ENCODE measurements around the gene EPG5. TPM values are rescaled to one million over a fixed set of nuclear protein-coding genes. Genes with fewer than 3 reads are reported as not detected.
"Not testable (repeated sequence)": the region's sequence is repeated elsewhere in the genome, so short reads cannot be mapped to it uniquely, and the experiment has no call there.

The EPG5 gene
- total RNA-seq, 1 donor from 2014 or later: 40.3 TPM

- intact Hi-C loops (cut with DNase I): no loop called here
- peak; percentile 79 for ATAC-seq
- DNase-seq (ENCODE audit: low spot score): no peak
Measured at GRCh38 chr18:45851161-45851925, 115.8 kb downstream of the EPG5 start.

- intact Hi-C loops (cut with DNase I): no loop called here
- no peak for DNase-seq (ENCODE audit: low spot score)
- no peak for ATAC-seq
Measured at GRCh38 chr18:45850021-45850420, 117.1 kb downstream of the EPG5 start.

DNA sequence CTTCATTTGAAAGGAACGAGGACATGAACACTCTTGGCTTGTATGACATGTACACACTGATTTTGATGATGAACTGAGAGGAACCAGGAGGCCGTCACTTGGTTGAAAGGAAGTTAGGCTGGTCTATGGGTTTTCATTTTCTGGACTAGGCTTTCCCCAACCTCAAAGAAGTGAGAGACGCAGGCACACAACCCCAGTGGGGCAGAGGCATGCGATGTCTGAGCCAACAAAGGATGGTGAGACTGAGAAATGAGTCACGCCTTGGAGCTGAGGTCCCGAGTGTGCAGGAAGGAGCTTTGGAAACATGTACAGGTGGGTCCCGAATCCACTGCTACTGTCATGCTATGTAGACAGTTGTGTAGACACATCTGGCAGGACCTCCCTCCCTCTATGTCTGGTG, 117.6 kb downstream of the EPG5 start:
- intact Hi-C loops (cut with DNase I): loop anchor here (10.0 kb wide), 1 partner anchor 185 kb away; no protein-coding TSS in a partner anchor

GRCh38 chr18:45848643-45849042, 118.5 kb downstream of the EPG5 start:
- ATAC-seq; DNase-seq (ENCODE audit: low spot score): not testable (repeated sequence)

More for the DNA sequence above, 117.6 kb downstream of the EPG5 start:
- ATAC-seq: no peak
- DNase-seq (ENCODE audit: low spot score): no peak

DNA sequence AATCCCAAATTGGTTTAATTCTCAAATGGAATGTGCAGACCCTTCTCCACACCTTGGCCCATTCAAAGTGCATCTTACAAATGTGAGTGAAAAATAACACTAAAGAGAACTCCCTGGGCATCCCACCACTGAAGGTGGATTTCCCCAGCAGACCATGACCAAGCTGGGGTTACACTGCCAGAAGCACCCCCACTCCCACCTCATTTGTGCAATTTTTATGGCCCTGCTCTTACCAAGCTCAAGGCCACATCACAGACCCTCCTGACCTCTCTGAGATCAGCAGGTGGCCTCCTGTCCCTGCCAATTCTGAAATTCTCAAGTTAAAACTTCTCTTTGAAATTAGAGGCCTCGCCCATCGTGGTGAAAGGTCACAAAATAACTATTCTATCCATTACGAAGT, 120.0 kb downstream of the EPG5 start:
- intact Hi-C loops (cut with DNase I): loop anchor here (10.0 kb wide), 1 partner anchor 182 kb away; no protein-coding TSS in a partner anchor
- no peak for DNase-seq (ENCODE audit: low spot score)
- no peak for ATAC-seq

More at GRCh38 chr18:45848643-45849042, 118.5 kb downstream of the EPG5 start:
- intact Hi-C loops (cut with DNase I): loop anchor here (10.0 kb wide), 1 partner anchor 184 kb away; no protein-coding TSS in a partner anchor

DNA sequence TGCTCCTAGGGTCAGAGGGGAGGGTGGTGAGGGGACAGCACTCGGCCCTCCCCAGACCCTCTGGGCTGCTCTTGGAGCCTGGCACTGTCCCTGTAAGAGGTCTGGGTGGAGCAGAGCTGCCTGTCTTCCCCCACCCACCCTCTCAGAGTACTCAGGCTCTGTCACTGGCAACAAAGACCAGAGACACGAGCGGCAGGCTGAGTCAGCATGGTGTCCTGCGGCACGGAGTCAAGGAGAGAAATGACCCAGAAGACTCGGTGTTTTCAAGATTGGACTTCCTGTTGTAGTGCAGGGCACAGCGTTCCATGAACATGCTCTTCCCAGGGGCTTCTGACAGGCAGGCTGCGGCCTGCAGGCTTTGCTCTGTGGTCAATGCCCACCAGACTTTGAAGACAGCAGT, 121.7 kb downstream of the EPG5 start:
- no peak for DNase-seq (ENCODE audit: low spot score)
- intact Hi-C loops (cut with DNase I): loop anchor here (10.0 kb wide), 1 partner anchor 181 kb away; no protein-coding TSS in a partner anchor
- ATAC-seq: no peak

GRCh38 chr18:45844938-45845337, 122.2 kb downstream of the EPG5 start:
- no peak for ATAC-seq
- no peak for DNase-seq (ENCODE audit: low spot score)
- intact Hi-C loops (cut with DNase I): loop anchor here (10.0 kb wide), 1 partner anchor 180 kb away; no protein-coding TSS in a partner anchor

GRCh38 chr18:45843019-45843418, 124.1 kb downstream of the EPG5 start:
- DNase-seq (ENCODE audit: low spot score) (no peak), ATAC-seq (no peak)
- intact Hi-C loops (cut with DNase I): loop anchor here (10.0 kb wide), 1 partner anchor 178 kb away; no protein-coding TSS in a partner anchor

DNA sequence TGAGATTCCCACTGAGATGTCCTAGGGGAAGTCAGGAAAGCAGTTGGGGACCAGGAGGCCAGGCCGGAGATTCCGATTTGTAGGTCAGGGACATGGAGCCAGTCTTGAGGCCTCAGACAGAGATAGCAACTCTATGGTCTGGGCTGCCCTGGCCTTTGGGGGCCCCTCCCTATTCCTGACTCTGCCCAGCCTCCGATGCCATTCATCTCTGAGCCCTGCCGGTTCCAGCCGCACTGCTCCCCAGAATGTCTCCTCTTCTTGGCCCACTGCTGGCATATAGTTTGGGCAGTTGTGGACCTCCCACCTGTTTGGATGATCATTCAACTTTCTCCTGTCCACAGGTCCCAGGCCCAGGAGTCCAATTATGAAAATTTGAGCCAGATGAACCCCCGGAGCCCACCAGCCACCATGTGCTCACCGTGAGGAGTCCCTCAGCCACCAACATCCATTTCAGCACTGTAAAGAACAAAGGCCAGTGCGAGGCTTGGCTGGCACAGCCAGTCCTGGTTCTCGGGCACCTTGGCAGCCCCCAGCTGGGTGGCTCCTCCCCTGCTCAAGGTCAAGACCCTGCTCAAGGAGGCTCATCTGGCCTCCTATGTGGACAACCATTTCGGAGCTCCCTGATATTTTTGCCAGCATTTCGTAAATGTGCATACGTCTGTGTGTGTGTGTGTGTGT, 125.2 kb downstream of the EPG5 start:
- intact Hi-C loops (cut with DNase I): loop anchor here (10.0 kb wide), 1 partner anchor 177 kb away; no protein-coding TSS in a partner anchor
- DNase-seq (ENCODE audit: low spot score) (no peak), ATAC-seq (no peak)

DNA sequence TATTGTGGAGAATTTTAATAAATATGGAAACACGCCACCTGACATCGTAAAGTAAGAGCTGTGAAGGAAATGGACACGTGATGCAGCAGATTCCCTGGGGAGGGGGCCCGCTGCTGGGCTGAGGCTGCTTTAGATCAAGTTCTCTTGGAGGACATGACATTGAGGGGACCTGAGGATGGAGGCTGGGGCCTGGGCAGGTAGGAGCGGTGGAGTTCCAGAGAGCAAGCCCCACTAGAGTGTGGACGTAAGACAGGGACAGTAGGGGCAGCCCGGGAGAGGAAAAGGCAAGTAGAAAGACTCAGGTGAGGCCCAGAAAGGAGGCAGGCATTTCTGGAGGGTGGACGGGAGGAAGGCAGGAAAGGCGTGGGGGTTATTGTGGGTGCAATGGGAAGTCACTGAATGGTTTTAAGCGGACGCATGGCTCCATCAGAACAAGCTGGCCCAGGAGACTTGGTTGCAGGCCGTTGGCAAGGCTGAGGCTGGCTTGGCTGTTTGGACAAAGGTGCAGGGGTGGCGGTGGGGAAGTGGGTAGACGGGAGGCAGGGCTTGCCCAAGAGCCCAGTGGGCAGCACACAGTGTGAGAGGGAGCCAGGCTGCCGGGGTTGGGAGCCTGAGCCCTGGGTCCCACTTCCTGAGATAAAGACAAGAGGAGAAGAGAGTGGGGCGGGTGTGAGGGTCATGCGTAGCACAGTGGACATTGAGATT, 125.9 kb downstream of the EPG5 start:
- ATAC-seq (no peak), DNase-seq (ENCODE audit: low spot score) (no peak)
- intact Hi-C loops (cut with DNase I): loop anchor here (10.0 kb wide), 1 partner anchor 176 kb away; no protein-coding TSS in a partner anchor

- intact Hi-C loops (cut with DNase I): loop anchor here (10.0 kb wide), 1 partner anchor 175 kb away; no protein-coding TSS in a partner anchor
- peak; percentile 46 for ATAC-seq
- no peak for DNase-seq (ENCODE audit: low spot score)
Measured at GRCh38 chr18:45839414-45840395, 127.4 kb downstream of the EPG5 start.

GRCh38 chr18:45838302-45839070, 128.6 kb downstream of the EPG5 start:
- ATAC-seq (peak; percentile 44), DNase-seq (ENCODE audit: low spot score) (no peak)
- intact Hi-C loops (cut with DNase I): no loop called here

- no peak for DNase-seq (ENCODE audit: low spot score)
- intact Hi-C loops (cut with DNase I): no loop called here
- ATAC-seq: peak; percentile 44
Measured at GRCh38 chr18:45837283-45838070, 129.7 kb downstream of the EPG5 start.

DNA sequence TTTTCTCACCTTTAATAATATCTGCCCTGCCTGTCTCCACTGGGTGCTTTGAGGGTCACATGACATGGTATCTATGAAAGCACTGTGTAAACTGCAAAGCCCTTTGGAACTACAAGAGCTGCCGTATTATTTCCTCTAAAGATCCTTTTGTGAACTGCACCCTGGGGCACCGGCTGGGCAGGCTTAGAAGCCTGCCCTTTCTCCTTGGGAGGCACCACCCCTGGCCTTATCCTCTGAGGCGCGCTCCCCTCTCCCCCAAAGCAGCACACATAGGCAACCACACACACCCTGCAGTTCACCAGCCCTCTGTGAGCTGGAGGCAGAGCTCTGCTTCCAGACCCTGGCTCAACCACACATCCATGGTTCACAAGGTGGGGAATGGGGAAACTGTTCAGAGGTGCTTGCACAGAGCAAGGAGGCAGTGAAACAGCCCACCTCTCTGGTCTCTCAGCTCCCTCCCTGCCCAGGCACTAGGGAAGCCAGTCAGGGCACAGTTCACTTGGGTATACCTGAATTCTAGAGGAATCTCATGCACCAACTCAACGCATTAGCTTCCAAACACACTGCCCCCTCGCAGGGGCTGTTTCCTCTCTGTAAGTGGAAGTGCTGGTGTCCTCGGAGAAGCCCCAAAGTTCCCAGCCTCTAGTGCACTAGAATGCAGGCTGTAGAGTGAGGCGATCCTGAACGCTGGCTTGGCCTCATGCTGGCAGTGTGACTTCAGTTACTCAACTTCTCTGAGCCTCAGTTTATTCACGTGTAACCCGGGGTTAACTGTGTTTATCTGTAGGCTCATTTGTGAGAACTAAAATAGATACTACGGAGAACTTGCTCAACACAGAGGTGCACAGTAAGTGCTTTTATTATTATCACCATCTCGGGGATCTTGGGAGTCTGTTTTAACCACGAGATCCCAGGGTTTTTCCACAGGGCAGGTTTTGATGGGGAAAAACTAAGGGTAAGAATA, 130.6 kb downstream of the EPG5 start:
- DNase-seq (ENCODE audit: low spot score): no peak
- intact Hi-C loops (cut with DNase I): no loop called here
- ATAC-seq: no peak

DNA sequence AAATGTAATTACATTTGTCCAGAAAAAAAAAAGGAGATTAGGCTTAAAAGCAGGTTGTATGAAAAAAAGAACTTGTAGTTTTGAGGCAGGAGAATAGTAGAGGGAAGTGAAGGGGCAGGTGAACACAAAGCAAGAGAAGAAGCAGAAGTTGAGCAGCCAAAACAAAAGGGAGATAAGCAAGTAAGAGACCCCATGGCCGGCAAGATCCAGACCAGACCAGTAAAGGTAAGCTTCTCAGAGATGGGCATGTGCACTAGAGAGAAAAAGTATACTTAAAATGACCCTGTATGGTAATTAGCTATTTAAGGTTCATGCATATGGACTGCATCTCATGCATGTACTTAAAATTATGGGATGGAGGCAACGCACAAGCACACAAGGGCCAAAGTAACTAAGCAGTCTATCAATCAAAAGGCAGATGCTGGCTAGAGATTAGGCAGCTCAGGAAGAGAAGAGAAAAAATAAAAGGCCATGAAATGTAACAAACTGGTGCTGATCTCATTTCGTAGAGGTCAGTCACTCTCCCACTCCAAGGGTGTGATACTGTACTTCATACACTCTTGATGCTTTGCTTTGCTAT, 132.0 kb downstream of the EPG5 start:
- ATAC-seq (no peak), DNase-seq (ENCODE audit: low spot score) (no peak)
- intact Hi-C loops (cut with DNase I): no loop called here
